K562 (cell line): Measurements from ENCODE around the gene CLCF1. TPM values are rescaled to one million over a fixed set of nuclear protein-coding genes. Genes with fewer than 3 reads are reported as not detected.

Experiments
- CBFA2T2 ChIP-seq: fragments of 450-650 bp; conservative IDR thresholded peaks from 2 replicates; pipeline ENCODE4 v1.6.1; 2017; ENCODE audit warnings: mild to moderate bottlenecking
- CGGBP1 ChIP-seq: fragments of 250-450 bp; sonication (Bioruptor Pico); IDR thresholded peaks from 2 replicates; pipeline ENCODE4 v1.9.0; 2021; ENCODE audit warnings: mild to moderate bottlenecking
- CHD2 ChIP-seq: IDR thresholded peaks from 2 replicates; pipeline ENCODE4 v1.6.1; 2011; ENCODE audit warnings: low read depth, low read length
- EP300 ChIP-seq: IDR thresholded peaks from 2 replicates; pipeline ENCODE4 v1.6.1; 2012; ENCODE audit warnings: low read length, improper control_type of control experiment
- FOXJ3 ChIP-seq: sonication (generic); formaldehyde crosslinking; IDR thresholded peaks from 2 replicates; pipeline ENCODE4 v1.4.0; 2020; ENCODE audit warnings: mild to moderate bottlenecking, missing genetic modification reagents
- MEF2D ChIP-seq: conservative IDR thresholded peaks from 2 replicates; pipeline ENCODE4 v1.6.1; 2016; ENCODE audit warnings: low read depth, missing genetic modification characterization, missing compliant biosample characterization
- MXD1 ChIP-seq: fragments of 250-450 bp; sonication (Bioruptor Pico); IDR thresholded peaks from 2 replicates; pipeline ENCODE4 v1.8.0; 2021; ENCODE audit warnings: borderline replicate concordance, mild to moderate bottlenecking, moderate library complexity; ENCODE audit not compliant: poor library complexity, severe bottlenecking
- NEUROD1 ChIP-seq: fragments of 150-350 bp; IDR thresholded peaks from 2 replicates; pipeline ENCODE4 v1.6.1; 2014; ENCODE audit warnings: borderline replicate concordance, low read length, low read depth; ENCODE audit not compliant: partially characterized antibody
- PURB ChIP-seq: sonication (generic); formaldehyde crosslinking; IDR thresholded peaks from 2 replicates; pipeline ENCODE4 v1.9.0; 2021; ENCODE audit warnings: low read depth, mild to moderate bottlenecking, missing genetic modification reagents
- TSHZ1 ChIP-seq: fragments of 250-450 bp; sonication (Bioruptor Pico); IDR thresholded peaks from 2 replicates; pipeline ENCODE4 v1.4.0; 2020; ENCODE audit warnings: mild to moderate bottlenecking, moderate library complexity
- ZBTB33 ChIP-seq: sonication (generic); formaldehyde crosslinking; IDR thresholded peaks from 2 replicates; pipeline ENCODE4 v1.8.1; 2023; ENCODE audit warnings: mild to moderate bottlenecking, missing genetic modification reagents
- ZNF217 ChIP-seq: sonication (generic); formaldehyde crosslinking; IDR thresholded peaks from 2 replicates; pipeline ENCODE4 v1.8.0; 2022; ENCODE audit warnings: mild to moderate bottlenecking, missing genetic modification reagents
- ZNF354B ChIP-seq: fragments of 250-450 bp; sonication (Bioruptor Pico); IDR thresholded peaks from 2 replicates; pipeline ENCODE4 v1.4.0; 2020
- ZNF445 ChIP-seq: fragments of 250-450 bp; sonication (Bioruptor Pico); IDR thresholded peaks from 2 replicates; pipeline ENCODE4 v1.4.0; 2020; ENCODE audit warnings: low read depth, mild to moderate bottlenecking, moderate library complexity
- ZNF592 ChIP-seq: fragments of 450-650 bp; IDR thresholded peaks from 2 replicates; pipeline ENCODE4 v1.6.1; 2017; ENCODE audit warnings: antibody characterized with exemption, mild to moderate bottlenecking
- polyA plus RNA-seq, 8 experiments: library from polyadenylated mRNA; depleted of rRNA in 4 of 8; stranded (reverse) in 5 of 8; unstranded in 3 of 8; fragments of >200 nt; fragmentation: Nextera tagmentation in 2 of 8; fragmentation: Illumina TruSeq in 1 of 8; extraction: Ambion mirVana in 2 of 8; extraction: Trizol in 1 of 8; gene quantifications; 2 replicates each; pipeline versions ENCODE4 v1.2.1 to v1.2.3, GENCODE V29; 2011 to 2014; ENCODE audit warnings: inconsistent platforms in 1 of 8, missing spikeins in 1 of 8
- total RNA-seq, 7 experiments: library from RNA; depleted of rRNA in 6 of 7; stranded (reverse); fragments of >200 nt in 6 of 7; fragmentation: Illumina TruSeq in 2 of 7; extraction: Trizol in 2 of 7; gene quantifications; 2 replicates each; pipeline versions ENCODE4 v1.2.1 to v1.2.3, GENCODE V29; 2011 to 2021; ENCODE audit warnings: low replicate concordance in 1 of 7

CLCF1 gene
- total and polyA plus RNA-seq, 9 of the 15 experiments (the other 6 are each of a cell fraction or from before 2014, with no cell fraction given): 0.49 to 5.8 (median 3.0) TPM

GRCh38 chr11:67354075-67355022 lies 19.0 kb downstream of the CLCF1 start (continued):
- TF ChIP-seq ZNF592 (peak; percentile 84), CHD2 (no peak), ZBTB33 (CRISPR knock-in tag) (no peak), ZNF354B (CRISPR knock-in tag) (no peak), ZNF445 (no peak), CBFA2T2 (0 out of 2 replicates have a peak, but pooled peaks have one; percentile 34), NEUROD1 (peak; percentile 79), PURB (no peak), MXD1 (CRISPR knock-in tag) (no peak), CGGBP1 (no peak), FOXJ3 (CRISPR knock-in tag) (no peak), EP300 (peak; percentile 81), ZNF217 (CRISPR knock-in tag) (no peak), MEF2D (tag) (no peak), TSHZ1 (no peak)
